COLO668 (cell line): Measurements from ENCODE around the gene SIPA1L3.
A peak's percentile ranks its signal among the peaks of the same experiment; 100 is the strongest.
"Not testable (repeated sequence)": the region's sequence is repeated elsewhere in the genome, so short reads cannot be mapped to it uniquely, and the experiment has no call there.

ENCODE experiments used
- DNase-seq: peaks from one replicate; lab custom pipeline; 2025; ENCODE audit not compliant: unreplicated experiment; lab: John Stamatoyannopoulos, UW

Gene SIPA1L3, protein sequence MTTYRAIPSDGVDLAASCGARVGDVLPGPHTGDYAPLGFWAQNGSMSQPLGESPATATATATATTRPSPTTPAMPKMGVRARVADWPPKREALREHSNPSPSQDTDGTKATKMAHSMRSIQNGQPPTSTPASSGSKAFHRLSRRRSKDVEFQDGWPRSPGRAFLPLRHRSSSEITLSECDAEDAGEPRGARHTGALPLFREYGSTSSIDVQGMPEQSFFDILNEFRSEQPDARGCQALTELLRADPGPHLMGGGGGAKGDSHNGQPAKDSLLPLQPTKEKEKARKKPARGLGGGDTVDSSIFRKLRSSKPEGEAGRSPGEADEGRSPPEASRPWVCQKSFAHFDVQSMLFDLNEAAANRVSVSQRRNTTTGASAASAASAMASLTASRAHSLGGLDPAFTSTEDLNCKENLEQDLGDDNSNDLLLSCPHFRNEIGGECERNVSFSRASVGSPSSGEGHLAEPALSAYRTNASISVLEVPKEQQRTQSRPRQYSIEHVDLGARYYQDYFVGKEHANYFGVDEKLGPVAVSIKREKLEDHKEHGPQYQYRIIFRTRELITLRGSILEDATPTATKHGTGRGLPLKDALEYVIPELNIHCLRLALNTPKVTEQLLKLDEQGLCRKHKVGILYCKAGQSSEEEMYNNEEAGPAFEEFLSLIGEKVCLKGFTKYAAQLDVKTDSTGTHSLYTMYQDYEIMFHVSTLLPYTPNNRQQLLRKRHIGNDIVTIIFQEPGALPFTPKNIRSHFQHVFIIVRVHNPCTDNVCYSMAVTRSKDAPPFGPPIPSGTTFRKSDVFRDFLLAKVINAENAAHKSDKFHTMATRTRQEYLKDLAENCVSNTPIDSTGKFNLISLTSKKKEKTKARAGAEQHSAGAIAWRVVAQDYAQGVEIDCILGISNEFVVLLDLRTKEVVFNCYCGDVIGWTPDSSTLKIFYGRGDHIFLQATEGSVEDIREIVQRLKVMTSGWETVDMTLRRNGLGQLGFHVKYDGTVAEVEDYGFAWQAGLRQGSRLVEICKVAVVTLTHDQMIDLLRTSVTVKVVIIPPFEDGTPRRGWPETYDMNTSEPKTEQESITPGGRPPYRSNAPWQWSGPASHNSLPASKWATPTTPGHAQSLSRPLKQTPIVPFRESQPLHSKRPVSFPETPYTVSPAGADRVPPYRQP (N-terminal part only)

DNA sequence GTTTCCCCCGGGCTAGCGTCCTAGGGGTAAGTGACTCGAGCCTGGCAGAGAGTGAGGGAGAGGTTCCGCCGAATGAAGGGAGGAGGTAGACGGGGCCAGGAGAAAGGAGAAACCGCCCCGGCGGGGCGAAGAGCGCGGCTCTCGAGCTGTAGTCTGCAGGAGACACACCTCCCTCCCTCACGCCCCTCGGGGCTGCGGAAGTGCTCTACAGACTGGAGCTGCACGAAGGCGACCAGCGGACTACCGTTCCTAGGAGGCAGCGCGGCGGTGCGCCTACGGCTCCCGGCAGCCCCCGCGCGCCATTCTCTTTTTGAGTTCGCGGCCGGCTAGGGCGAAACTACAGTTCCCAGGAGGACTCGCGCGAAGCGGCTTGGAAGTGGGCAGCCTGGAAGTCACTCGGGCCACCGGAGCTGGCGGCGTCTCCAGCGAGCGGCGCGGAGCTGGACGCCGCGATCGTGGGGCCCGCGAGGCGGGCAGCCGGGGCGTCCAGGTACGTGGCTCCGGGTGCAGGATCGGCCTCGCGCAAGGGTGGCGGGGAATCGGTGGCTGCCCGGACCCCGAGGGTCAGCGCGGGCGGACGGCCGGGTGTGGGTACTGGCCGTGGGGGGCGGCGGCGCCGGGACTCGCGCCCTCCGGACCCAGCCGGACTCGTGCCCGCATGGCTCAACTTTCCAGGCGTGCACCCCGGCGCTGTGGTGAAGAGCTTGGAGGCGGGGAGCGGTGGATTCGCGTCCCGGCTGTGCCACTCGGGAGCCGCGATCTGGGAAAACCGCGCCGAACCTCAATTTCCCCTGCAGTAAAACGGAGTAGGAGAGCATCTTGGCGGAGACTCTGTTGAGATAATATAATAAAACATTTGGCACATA, at the start of gene SIPA1L3:
TSS of gene SIPA1L3 (plus strand) at position 340 of the 866 bp plus-strand sequence. CDS start 174,358 bp downstream, outside the sequence.
- peak; percentile 98 for DNase-seq

DNA sequence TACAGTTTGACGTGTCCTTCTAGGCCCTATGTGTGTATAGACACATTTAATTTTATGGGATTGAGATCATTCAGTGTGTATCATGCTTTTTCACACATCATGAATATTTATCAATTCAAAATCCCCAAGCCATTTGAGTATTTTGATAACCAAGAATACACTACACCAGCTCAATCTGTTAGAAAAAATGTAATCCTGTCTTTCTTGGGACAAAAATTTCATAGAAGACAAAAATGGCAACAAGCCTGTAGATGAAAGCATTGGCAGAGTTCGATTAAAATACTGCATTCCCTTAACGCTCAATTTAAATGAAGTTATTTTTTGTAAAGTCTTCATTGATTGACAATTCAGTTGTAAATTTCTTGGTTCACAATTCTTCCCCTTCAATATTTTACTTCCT, 42.5 kb upstream of the SIPA1L3 start:
- DNase-seq = no peak

DNA sequence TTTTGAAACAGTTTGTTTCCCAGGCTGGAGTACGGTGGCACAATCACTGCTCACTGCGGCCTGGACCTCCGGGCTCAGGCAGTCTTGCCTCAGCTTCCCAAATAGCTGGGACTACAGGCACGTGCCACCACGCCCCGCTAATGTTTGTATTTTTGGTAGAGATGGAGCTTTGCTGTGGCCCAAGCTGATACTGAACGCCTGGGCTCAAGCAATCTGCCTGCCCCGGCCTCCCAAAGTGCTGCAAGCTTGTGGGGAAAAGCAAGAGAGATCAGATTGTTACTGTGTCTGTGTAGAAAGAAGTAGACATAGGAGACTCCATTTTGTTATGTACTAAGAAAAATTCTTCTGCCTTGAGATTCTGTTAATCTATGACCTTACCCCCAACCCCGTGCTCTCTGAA, 41.1 kb upstream of the SIPA1L3 start:
- not testable (repeated sequence) for DNase-seq

DNA sequence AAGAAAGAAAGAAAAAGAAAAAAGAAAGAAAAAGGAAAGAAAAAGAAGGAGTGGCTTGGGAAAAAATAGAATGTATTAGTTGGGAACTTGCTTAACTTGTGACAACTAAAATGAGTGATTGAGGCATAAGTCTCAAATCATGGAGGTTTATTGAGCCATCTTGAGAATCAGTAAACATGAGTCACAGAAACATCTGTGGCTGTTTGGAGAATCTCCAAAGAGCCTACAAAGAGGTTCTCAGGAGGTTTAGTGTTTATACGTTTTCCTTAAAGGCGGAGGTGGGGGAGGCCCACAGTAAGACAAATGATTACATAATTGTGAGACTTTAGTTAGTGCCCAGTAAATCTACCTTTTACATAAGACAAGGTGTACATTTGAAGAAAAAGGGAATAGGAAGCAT, 39.2 kb upstream of the SIPA1L3 start:
- no peak for DNase-seq

- no peak for DNase-seq
Observed at GRCh38 chr19:37869766-37870340, 37.2 kb upstream of the SIPA1L3 start.

GRCh38 chr19:37872383-37872782, 34.6 kb upstream of the SIPA1L3 start:
- no peak for DNase-seq

DNA sequence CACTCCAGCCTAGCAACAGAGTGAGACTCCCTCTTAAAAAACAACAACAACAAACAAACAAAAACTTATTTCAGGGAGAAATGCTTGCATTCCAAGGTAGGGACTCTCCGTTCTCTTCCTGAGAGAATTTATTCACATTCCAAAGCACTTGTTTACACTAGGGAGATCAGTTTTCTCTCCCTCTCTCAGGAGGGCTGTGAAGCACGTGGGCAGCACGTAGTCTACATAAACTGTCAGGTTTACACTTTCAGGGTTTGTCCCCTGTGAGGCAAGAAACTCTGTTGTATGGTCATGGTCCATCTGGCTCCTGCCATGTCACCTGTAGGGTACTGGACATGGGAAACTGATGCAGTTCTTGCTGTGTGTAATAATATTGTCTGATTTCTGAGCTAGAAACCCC, 32.2 kb upstream of the SIPA1L3 start:
- DNase-seq = peak; percentile 2

DNA sequence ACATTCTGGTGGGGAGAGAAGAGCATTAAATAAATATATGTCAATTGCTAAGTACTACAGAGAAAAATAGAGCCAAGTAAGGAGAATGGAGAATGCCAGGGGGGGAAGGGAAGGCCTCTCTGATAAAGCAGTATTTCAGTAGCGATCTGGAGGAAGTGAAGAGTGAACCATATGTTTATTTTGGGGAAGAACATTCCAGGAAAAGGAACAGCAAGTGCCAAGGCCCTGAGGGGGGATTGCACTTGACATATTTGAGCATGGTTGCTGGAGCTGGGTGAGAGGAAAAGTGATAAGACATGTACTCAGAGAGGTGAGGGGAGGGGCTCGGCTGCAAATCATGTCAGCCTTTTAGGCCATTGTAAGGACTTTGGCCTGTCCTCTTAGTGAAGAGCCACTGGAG, 31.0 kb upstream of the SIPA1L3 start:
- no peak for DNase-seq

DNA sequence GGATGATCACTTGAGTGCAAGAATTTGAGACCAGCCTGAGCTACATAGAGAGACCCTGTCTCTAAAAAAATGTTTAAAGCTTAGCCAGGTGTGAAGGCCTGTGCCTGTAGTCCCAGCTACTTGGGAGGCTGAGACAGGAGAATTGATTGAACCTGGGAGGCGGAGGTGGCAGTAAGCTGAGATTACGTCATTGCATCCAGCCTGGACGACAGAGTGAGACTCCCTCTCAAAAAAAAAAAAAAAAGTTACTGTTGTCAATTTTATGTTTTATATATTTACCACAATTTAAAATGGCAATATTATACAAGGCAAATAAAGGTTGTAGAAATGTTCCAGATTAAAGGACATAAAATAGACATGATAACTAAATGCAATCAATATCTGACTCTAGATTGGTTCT, 29.9 kb upstream of the SIPA1L3 start:
- no peak for DNase-seq

- no peak for DNase-seq
Observed at GRCh38 chr19:37885392-37885791, 21.6 kb upstream of the SIPA1L3 start.

- no peak for DNase-seq
Observed at GRCh38 chr19:37886571-37886970, 20.4 kb upstream of the SIPA1L3 start.

DNA sequence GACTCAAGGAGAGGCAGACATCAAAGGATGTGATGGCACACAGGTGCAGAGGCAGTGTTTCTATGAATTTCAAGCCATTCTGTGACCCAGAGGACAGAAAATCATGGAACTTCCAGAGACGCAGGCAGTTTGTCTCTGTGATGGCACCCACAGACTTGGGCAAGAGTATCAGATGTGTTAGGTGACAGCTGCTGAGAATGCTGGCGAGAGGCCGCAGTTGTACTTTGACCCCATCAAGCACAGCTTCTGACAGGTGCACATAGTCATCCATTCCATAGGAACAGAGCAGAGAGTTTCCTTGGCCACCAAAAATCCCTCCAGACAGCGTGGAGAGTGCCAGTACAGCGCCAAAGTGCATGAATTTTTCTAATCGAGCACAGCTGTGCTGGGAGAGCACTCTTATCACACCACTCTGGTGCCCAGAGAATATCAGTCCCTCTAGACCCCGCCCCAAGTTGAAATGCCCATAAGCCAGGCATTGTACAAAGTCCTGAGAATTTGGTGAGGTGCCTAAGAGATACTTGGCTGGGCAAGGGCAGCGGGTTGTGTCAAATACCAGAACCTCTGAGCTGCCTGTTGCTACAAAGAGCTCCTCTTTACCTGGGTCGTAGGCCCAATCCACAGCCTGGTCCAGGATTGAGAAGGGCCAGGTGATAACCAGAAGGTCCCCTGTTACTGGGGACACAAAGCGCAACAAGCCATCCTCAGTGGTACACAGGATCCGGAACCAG, 13.0 kb upstream of the SIPA1L3 start:
- peak; percentile 63 for DNase-seq

DNA sequence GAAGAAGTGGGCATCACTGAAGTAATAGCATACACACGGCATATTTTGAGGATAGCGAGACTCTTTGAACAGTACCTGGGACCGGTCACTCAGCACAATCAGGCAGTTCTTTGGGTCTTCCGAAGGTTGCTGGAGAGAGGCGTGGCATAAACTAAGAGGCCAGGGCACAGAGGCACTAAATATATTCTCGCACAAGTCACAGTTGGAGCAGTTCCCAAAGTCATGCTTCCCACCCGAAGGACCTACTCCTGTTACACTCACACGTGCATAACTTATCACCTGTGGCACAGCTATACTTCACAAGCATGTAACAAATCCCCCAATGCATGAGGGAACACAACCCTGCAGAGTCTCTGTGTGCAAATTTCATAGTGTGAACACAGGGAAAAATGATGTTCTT, 10.8 kb upstream of the SIPA1L3 start:
- DNase-seq = no peak

- DNase-seq = no peak
Observed at GRCh38 chr19:37899453-37899852, 7.6 kb upstream of the SIPA1L3 start.

- no peak for DNase-seq
Observed at GRCh38 chr19:37899966-37900365, 7.0 kb upstream of the SIPA1L3 start.

DNA sequence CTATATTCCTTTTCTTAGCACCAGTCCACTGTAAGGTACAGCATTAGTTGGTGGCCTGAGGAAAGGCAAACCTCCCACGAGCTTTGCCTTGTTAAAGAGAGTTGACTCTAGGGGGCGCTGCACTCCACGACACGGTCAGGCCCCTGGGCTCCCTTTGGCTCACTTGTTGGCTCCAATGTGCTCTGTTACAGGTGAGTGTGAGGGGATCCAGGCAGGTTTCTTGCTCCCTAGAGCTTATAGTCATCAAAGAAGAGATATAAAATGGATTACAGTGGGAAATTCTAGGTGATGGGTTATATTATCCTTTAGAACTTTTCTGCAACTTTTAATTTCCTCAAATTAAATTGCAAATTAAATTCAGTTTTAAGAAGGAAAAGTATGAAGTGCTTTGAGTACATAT, 4.3 kb upstream of the SIPA1L3 start:
- DNase-seq = peak; percentile 86

DNA sequence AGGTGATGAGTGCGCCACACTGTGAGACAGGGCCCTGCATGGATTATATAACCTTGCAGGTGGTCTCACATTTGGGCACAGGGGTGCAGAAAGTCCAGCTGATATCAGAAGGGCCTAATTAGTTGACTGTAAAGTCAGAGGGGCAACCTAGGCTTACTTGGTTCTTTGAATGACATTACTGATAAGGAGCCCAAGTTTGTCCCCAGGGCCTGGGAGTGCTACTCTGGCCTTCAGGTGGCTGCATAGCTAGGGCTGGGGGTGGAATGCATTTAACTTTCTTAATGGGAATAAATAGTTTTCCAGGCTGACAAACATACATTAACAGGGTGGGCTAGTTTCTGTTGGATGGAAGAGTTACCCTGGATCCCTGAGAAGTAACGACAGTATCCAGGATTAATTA, 3.9 kb upstream of the SIPA1L3 start:
- DNase-seq = no peak

- DNase-seq = peak; percentile 56
Observed at GRCh38 chr19:37905946-37906868, 801 bp upstream of the SIPA1L3 start, which contains the start of gene WDR87. WDR87 (minus strand) TSS chr19:37906594; CDS start chr19:37898239, 8,355 bp downstream.
